ENCODE measurements around the gene KRT31. TPM values are rescaled to one million over a fixed set of nuclear protein-coding genes. Genes with fewer than 3 reads are reported as not detected.

Gene KRT31
- total and polyA plus RNA-seq, 12 donors = 0.01 TPM; not detected in 11

GRCh38 chr17:41391535-41391934, 5.9 kb downstream of the KRT31 start:
- Histone ChIP-seq H3K27me3 (peaks cover 0 to 16% (median 0%) of the 10 kb centered on the region in 7 donors), H3K4me3 (no peak overlapping the region), H3K9me3 (peaks cover 0 to 14% (median 8%) of the 10 kb centered on the region in 11 donors), H3K4me1 (peaks cover 0 to 16% (median 12%) of the 10 kb centered on the region in 9 donors), H3K36me3 (no peaks in the 10 kb centered on the region), H3K27ac (no peak overlapping the region)
- whole genome bisulfite sequencing, 2 donors = 61 to 72% methylated on average over 2 of the region's 2 CpGs
- intact Hi-C loops (cut with DNase I) = loop anchor here in 1 of 10 donors (10.0 kb wide), 1 partner anchor 63 kb away; no protein-coding TSS in a partner anchor
- TF ChIP-seq, protein P1, sequence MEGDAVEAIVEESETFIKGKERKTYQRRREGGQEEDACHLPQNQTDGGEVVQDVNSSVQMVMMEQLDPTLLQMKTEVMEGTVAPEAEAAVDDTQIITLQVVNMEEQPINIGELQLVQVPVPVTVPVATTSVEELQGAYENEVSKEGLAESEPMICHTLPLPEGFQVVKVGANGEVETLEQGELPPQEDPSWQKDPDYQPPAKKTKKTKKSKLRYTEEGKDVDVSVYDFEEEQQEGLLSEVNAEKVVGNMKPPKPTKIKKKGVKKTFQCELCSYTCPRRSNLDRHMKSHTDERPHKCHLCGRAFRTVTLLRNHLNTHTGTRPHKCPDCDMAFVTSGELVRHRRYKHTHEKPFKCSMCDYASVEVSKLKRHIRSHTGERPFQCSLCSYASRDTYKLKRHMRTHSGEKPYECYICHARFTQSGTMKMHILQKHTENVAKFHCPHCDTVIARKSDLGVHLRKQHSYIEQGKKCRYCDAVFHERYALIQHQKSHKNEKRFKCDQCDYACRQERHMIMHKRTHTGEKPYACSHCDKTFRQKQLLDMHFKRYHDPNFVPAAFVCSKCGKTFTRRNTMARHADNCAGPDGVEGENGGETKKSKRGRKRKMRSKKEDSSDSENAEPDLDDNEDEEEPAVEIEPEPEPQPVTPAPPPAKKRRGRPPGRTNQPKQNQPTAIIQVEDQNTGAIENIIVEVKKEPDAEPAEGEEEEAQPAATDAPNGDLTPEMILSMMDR (IDR thresholded peaks at IDR 0.05) = no peak
- no peak for DNase-seq
- no peak for ATAC-seq

- intact Hi-C loops (cut with DNase I) = loop anchor here in 1 of 10 donors (10.0 kb wide), 1 partner anchor 64 kb away; no protein-coding TSS in a partner anchor
- H3K27ac ChIP-seq = no peak overlapping the region
- no peaks in the 10 kb centered on the region for H3K36me3 ChIP-seq
- DNase-seq (no peak), ATAC-seq (no peak)
- WGBS, 2 donors = 61 to 62% methylated on average over 7 of the region's 7 CpGs
- H3K4me1 ChIP-seq = peaks cover 0 to 16% (median 12%) of the 10 kb centered on the region in 9 donors
- TF ChIP-seq, protein P1 (IDR thresholded peaks at IDR 0.05) = no peak
- no peak overlapping the region for H3K4me3 ChIP-seq
- peaks cover 0 to 17% (median 0%) of the 10 kb centered on the region in 7 donors for H3K27me3 ChIP-seq
- peaks cover 0 to 24% (median 14%) of the 10 kb centered on the region in 11 donors for H3K9me3 ChIP-seq
Measured at GRCh38 chr17:41390411-41390938, 6.9 kb downstream of the KRT31 start.

GRCh38 chr17:41387670-41388069, 9.7 kb downstream of the KRT31 start:
- no peak for DNase-seq
- TF ChIP-seq, protein P1 (IDR thresholded peaks at IDR 0.05) = no peak
- peaks cover 0 to 19% (median 0%) of the 10 kb centered on the region in 7 donors for H3K27me3 ChIP-seq
- H3K9me3 ChIP-seq = peaks cover 0 to 26% (median 14%) of the 10 kb centered on the region in 11 donors
- H3K4me3 ChIP-seq = no peak overlapping the region
- H3K27ac ChIP-seq = no peak overlapping the region
- H3K36me3 ChIP-seq = no peaks in the 10 kb centered on the region
- 69 to 74% methylated on average over 4 of the region's 4 CpGs for WGBS, 2 donors
- intact Hi-C loops (cut with DNase I) = no loop called here
- H3K4me1 ChIP-seq = peaks cover 0 to 4% (median 0%) of the 10 kb centered on the region in 9 donors
- no peak for ATAC-seq

GRCh38 chr17:41386227-41386626, 11.2 kb downstream of the KRT31 start:
- Histone ChIP-seq H3K36me3 (no peaks in the 10 kb centered on the region), H3K27me3 (peaks cover 0 to 11% (median 7%) of the 10 kb centered on the region in 7 donors), H3K4me1 (no peaks in the 10 kb centered on the region), H3K9me3 (peaks cover 0 to 26% (median 14%) of the 10 kb centered on the region in 11 donors), H3K27ac (no peak overlapping the region), H3K4me3 (no peak overlapping the region)
- DNase-seq (no peak), ATAC-seq (no peak)
- intact Hi-C loops (cut with DNase I) = no loop called here
- WGBS, 2 donors = 95 to 100% methylated on average over 1 of the region's 1 CpG
- TF ChIP-seq, protein P1 (IDR thresholded peaks at IDR 0.05) = no peak

Measured in heart right ventricle (tissue), 16 donors.